ENCODE data around the gene EPHA10. TPM values are rescaled to one million over a fixed set of nuclear protein-coding genes. Genes with fewer than 3 reads are reported as not detected.

The EPHA10 gene
- total RNA-seq, 4 donors from 2014 or later: 0.17 to 0.83 (median 0.39) TPM

DNA sequence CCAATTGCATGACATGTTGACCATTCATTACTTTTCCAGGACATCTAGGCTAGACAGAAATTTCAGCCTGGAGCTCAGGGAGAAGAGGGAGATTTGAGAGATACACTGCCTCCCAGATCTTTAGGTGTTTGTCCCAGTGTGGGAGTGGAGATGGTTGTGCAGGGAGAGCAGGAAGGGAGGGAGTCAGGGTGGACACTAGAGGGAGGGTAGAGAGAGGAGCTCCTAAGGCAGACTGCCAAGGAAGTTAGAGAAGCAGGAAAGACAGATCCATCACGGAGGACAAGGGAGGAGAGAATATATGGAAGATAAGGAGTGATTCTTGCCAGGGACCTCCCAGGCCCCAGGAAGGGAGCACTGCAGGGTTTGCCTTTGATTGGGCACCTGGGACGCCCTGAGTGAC is 63.9 kb downstream of the EPHA10 start:
- H3K4me3 ChIP-seq: no peak overlapping the region
- TF ChIP-seq POLR2A (IDR thresholded peaks at IDR 0.05; ENCODE audit: low read depth) (no peak), EP300 (IDR thresholded peaks at IDR 0.05) (no peak)
- TF ChIP-seq, protein P1, sequence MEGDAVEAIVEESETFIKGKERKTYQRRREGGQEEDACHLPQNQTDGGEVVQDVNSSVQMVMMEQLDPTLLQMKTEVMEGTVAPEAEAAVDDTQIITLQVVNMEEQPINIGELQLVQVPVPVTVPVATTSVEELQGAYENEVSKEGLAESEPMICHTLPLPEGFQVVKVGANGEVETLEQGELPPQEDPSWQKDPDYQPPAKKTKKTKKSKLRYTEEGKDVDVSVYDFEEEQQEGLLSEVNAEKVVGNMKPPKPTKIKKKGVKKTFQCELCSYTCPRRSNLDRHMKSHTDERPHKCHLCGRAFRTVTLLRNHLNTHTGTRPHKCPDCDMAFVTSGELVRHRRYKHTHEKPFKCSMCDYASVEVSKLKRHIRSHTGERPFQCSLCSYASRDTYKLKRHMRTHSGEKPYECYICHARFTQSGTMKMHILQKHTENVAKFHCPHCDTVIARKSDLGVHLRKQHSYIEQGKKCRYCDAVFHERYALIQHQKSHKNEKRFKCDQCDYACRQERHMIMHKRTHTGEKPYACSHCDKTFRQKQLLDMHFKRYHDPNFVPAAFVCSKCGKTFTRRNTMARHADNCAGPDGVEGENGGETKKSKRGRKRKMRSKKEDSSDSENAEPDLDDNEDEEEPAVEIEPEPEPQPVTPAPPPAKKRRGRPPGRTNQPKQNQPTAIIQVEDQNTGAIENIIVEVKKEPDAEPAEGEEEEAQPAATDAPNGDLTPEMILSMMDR (IDR thresholded peaks at IDR 0.05): no peak
- H3K36me3 ChIP-seq: no peaks in the 10 kb centered on the region
- no peak for DNase-seq (ENCODE audit: extremely low spot score)
- whole genome bisulfite sequencing: 68% methylated on average over 2 of the region's 2 CpGs
- intact Hi-C loops (cut with DNase I): no loop called here
- no peaks in the 10 kb centered on the region for H3K4me1 ChIP-seq
- H3K27me3 ChIP-seq: no peaks in the 10 kb centered on the region
- no peak overlapping the region for H3K27ac ChIP-seq (replicated peaks in 1 of 4)
- no peaks in the 10 kb centered on the region for H3K9me3 ChIP-seq

DNA sequence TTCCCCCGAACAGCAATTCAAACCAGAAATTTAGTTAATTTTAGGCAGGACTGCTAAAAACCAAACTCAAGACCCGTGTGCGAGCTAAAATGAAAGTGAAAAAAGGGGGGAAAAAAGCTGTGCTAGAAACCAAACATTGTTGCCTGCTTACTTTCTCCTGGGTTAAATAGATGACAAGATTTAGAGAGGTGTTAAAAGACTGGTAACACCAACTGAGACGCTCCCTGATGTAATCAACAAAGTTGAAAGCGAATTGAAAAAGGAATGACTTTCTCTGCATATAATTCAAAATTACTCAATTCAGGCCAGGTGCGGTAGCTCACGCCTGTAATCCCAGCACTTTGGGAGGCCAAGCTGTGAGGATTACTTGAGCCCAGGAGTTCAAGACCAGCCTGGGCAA is 65.8 kb downstream of the EPHA10 start:
- H3K27ac ChIP-seq (replicated peaks in 1 of 4): no peak overlapping the region
- WGBS: 90% methylated on average over 7 of the region's 7 CpGs
- no peak overlapping the region for H3K4me3 ChIP-seq
- no peak for DNase-seq (ENCODE audit: extremely low spot score)
- H3K36me3 ChIP-seq: no peaks in the 10 kb centered on the region
- TF ChIP-seq POLR2AphosphoS5 (IDR thresholded peaks at IDR 0.05): no peak
- no peak for TF ChIP-seq EP300 (IDR thresholded peaks at IDR 0.05)
- TF ChIP-seq, protein P1 (IDR thresholded peaks at IDR 0.05): no peak
- no peak for TF ChIP-seq POLR2A (IDR thresholded peaks at IDR 0.05; ENCODE audit: low read depth)
- no peaks in the 10 kb centered on the region for H3K4me1 ChIP-seq
- intact Hi-C loops (cut with DNase I): no loop called here
- H3K9me3 ChIP-seq: no peaks in the 10 kb centered on the region
- H3K27me3 ChIP-seq: no peaks in the 10 kb centered on the region

DNA sequence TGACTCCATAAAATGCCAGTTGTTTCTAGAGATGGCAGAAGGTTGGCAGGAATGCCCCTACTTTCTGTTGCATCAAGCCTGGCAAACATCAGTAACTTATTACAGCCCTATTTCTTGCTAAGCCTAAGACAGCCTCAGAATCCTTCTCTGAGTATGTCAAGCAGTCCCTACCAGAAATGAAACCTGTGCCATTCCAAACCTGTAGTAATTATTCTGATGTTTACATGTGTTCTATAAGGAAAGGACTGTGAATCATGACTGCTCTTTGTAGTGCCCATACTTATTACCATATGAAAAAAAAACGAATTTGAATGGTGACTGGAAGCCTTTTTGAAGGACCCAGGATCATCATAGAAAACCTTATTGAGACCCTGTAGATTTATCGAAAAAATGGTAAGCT is 67.2 kb downstream of the EPHA10 start:
- no peaks in the 10 kb centered on the region for H3K27me3 ChIP-seq
- no peak overlapping the region for H3K27ac ChIP-seq (replicated peaks in 1 of 4)
- TF ChIP-seq EP300 (IDR thresholded peaks at IDR 0.05): no peak
- TF ChIP-seq POLR2AphosphoS5 (IDR thresholded peaks at IDR 0.05): no peak
- TF ChIP-seq, protein P1 (IDR thresholded peaks at IDR 0.05): no peak
- TF ChIP-seq POLR2A (IDR thresholded peaks at IDR 0.05; ENCODE audit: low read depth): no peak
- 90% methylated on average over 2 of the region's 2 CpGs for WGBS
- H3K4me1 ChIP-seq: peaks cover 3 to 4% (median 4%) of the 10 kb centered on the region in 4 donors
- DNase-seq (ENCODE audit: extremely low spot score): no peak
- intact Hi-C loops (cut with DNase I): no loop called here
- H3K9me3 ChIP-seq: no peaks in the 10 kb centered on the region
- H3K36me3 ChIP-seq: no peaks in the 10 kb centered on the region
- H3K4me3 ChIP-seq: no peak overlapping the region

DNA sequence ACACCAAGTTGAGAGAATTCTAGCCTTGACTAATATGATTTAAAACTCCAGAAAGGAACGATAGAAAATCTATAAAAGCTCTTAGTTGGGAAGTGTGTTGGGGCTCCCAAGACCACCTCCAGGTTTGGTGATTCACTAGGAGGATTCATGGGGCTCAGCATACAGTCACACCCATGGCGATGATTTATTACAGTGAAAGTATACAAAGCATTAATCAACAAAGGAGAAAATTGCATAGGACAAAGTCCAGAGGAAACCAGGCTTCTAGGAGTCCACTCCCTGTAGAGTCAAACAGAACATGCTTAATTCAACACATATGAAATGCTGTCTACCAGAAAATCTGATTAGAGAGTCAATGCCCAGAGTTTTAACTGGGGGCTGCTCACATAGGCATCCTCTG is 67.8 kb downstream of the EPHA10 start:
- intact Hi-C loops (cut with DNase I): no loop called here
- Histone ChIP-seq H3K36me3 (no peaks in the 10 kb centered on the region), H3K9me3 (no peaks in the 10 kb centered on the region), H3K4me1 (peaks cover 5 to 8% (median 6%) of the 10 kb centered on the region in 4 donors), H3K27ac (replicated peaks in 1 of 4) (no peak overlapping the region), H3K27me3 (no peaks in the 10 kb centered on the region), H3K4me3 (no peak overlapping the region)
- TF ChIP-seq POLR2A (IDR thresholded peaks at IDR 0.05; ENCODE audit: low read depth): no peak
- TF ChIP-seq EP300 (IDR thresholded peaks at IDR 0.05): no peak
- TF ChIP-seq, protein P1 (IDR thresholded peaks at IDR 0.05): no peak
- no peak for TF ChIP-seq POLR2AphosphoS5 (IDR thresholded peaks at IDR 0.05)
- 98% methylated on average over 2 of the region's 2 CpGs for WGBS
- no peak for DNase-seq (ENCODE audit: extremely low spot score)

DNA sequence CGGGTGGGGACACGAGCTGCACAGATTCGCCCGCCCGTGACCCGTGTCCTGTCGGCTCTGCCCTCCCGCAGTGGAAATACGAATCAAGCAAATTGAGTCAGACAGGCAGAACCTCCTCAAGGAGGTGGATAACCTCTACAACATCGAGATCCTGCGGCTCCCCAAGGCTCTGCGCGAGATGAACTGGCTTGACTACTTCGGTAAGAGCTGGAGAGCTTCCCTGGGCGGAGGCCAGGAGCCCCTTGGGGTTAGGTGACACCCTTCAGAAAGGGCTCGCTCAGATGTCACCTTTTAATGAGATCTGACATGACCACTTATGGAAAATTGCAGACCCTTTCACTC is 72.1 kb downstream of the EPHA10 start:
- DNase-seq (ENCODE audit: extremely low spot score): no peak
- Histone ChIP-seq H3K4me1 (peaks cover 29 to 44% (median 38%) of the 10 kb centered on the region in 4 donors), H3K27me3 (no peaks in the 10 kb centered on the region), H3K27ac (replicated peaks in 1 of 4) (peak overlapping the region; percentile 23 to 91 (median 88)), H3K36me3 (peaks cover 0 to 6% (median 4%) of the 10 kb centered on the region in 4 donors), H3K4me3 (peak overlapping the region; percentile 75 to 89 (median 80)), H3K9me3 (no peaks in the 10 kb centered on the region)
- TF ChIP-seq POLR2AphosphoS5 (IDR thresholded peaks at IDR 0.05): no peak
- intact Hi-C loops (cut with DNase I): loop anchor here (5.0 kb wide), 1 partner anchor 164 kb away; the partner anchor contains the start of gene MTF1
- 0% methylated on average over 1 of the region's 16 CpGs for WGBS
